Nephron progenitor cell (in vitro differentiated cells): ENCODE measurements around the gene PCBP4.

Source experiments
- DNase-seq: peaks from one replicate; pipeline ENCODE4 v3.0.0; 2021
- H3K27ac Mint-ChIP-seq: 2 replicates; pipeline ENCODE4 v1.8.0; 2021; ENCODE audit warnings: mild to moderate bottlenecking, moderate library complexity, mixed read lengths
- H3K27me3 Mint-ChIP-seq: 2 replicates; pipeline ENCODE4 v1.8.0; 2021; ENCODE audit warnings: mild to moderate bottlenecking, low read depth, mixed read lengths; ENCODE audit not compliant: poor library complexity
- H3K36me3 Mint-ChIP-seq: 2 replicates; pipeline ENCODE4 v1.8.0; 2021; ENCODE audit warnings: low read depth, mixed read lengths
- H3K4me1 Mint-ChIP-seq: 2 replicates; pipeline ENCODE4 v1.8.0; 2021; ENCODE audit warnings: mixed read lengths
- H3K4me3 Mint-ChIP-seq: 2 replicates; pipeline ENCODE4 v1.8.0; 2021; ENCODE audit warnings: mild to moderate bottlenecking, moderate library complexity, mixed read lengths
- H3K9me3 Mint-ChIP-seq: 2 replicates; pipeline ENCODE4 v1.8.0; 2021; ENCODE audit warnings: mild to moderate bottlenecking, moderate library complexity, mixed read lengths
- TF ChIP-seq, protein P1 (sequence below): fragments of 200-600 bp; sonication (generic); IDR thresholded peaks from 2 replicates; pipeline ENCODE4 v1.5.0; 2021; ENCODE audit warnings: antibody characterized with exemption

Gene PCBP4

DNA sequence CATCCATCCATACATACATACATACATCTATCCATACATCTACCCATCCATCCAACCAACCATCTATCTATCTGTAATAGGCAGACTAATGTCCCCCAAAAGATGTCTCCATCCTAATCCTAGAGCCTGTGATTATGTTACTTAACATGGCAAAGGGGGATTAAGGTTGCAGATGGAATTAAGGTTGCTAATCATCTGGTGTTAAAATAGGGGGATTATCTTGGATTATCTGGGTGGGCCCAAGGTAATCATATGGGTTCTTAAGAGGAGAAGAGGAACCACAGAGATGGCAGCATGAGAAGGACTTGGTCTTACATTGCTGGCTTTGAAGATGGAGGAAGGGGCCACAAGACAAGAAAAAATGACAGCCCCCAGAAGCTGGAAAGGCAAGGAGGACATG, 43.2 kb upstream of the PCBP4 start:
- no peak for DNase-seq
- Mint-ChIP-seq H3K4me3 (no peak overlapping the region), H3K4me1 (peaks cover 41% of the 10 kb centered on the region), H3K27ac (no peak overlapping the region), H3K27me3 (peaks cover 8% of the 10 kb centered on the region), H3K36me3 (no peaks in the 10 kb centered on the region), H3K9me3 (no peaks in the 10 kb centered on the region)
- TF ChIP-seq, protein P1, sequence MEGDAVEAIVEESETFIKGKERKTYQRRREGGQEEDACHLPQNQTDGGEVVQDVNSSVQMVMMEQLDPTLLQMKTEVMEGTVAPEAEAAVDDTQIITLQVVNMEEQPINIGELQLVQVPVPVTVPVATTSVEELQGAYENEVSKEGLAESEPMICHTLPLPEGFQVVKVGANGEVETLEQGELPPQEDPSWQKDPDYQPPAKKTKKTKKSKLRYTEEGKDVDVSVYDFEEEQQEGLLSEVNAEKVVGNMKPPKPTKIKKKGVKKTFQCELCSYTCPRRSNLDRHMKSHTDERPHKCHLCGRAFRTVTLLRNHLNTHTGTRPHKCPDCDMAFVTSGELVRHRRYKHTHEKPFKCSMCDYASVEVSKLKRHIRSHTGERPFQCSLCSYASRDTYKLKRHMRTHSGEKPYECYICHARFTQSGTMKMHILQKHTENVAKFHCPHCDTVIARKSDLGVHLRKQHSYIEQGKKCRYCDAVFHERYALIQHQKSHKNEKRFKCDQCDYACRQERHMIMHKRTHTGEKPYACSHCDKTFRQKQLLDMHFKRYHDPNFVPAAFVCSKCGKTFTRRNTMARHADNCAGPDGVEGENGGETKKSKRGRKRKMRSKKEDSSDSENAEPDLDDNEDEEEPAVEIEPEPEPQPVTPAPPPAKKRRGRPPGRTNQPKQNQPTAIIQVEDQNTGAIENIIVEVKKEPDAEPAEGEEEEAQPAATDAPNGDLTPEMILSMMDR = no peak

GRCh38 chr3:52007291-52007690, 40.0 kb upstream of the PCBP4 start:
- Mint-ChIP-seq H3K36me3 (no peaks in the 10 kb centered on the region), H3K27ac (no peak overlapping the region), H3K4me1 (peaks cover 51% of the 10 kb centered on the region), H3K27me3 (peaks cover 13% of the 10 kb centered on the region), H3K4me3 (no peak overlapping the region), H3K9me3 (no peaks in the 10 kb centered on the region)
- DNase-seq = no peak
- TF ChIP-seq, protein P1 = no peak

DNA sequence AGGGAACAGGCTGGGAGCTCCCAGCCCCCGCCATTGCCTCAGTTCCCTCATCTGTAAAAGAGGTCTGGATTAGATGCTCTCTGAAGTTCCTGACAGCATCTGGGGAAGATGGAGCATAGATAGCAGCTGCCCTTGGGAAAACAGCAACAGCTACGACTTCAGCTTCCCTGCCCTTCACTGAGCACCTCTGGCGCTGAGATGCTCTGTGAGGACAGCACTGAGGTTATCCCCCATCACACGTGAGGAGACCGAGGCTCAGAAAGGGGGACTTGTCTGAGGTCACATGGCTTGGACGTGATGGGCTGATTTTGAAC, 39.5 kb upstream of the PCBP4 start:
- no peaks in the 10 kb centered on the region for H3K9me3 Mint-ChIP-seq
- no peak overlapping the region for H3K27ac Mint-ChIP-seq
- TF ChIP-seq, protein P1 = no peak
- peaks cover 17% of the 10 kb centered on the region for H3K27me3 Mint-ChIP-seq
- H3K36me3 Mint-ChIP-seq = no peaks in the 10 kb centered on the region
- no peak overlapping the region for H3K4me3 Mint-ChIP-seq
- peaks cover 56% of the 10 kb centered on the region for H3K4me1 Mint-ChIP-seq
- no peak for DNase-seq

- peaks cover 22% of the 10 kb centered on the region for H3K27me3 Mint-ChIP-seq
- H3K9me3 Mint-ChIP-seq = no peaks in the 10 kb centered on the region
- peaks cover 57% of the 10 kb centered on the region for H3K4me1 Mint-ChIP-seq
- peak overlapping the region; percentile 42 for H3K27ac Mint-ChIP-seq
- DNase-seq = no peak
- TF ChIP-seq, protein P1 = no peak
- H3K36me3 Mint-ChIP-seq = no peaks in the 10 kb centered on the region
- H3K4me3 Mint-ChIP-seq = peak overlapping the region; percentile 47
Observed at GRCh38 chr3:52006017-52006819, 39.0 kb upstream of the PCBP4 start.

DNA sequence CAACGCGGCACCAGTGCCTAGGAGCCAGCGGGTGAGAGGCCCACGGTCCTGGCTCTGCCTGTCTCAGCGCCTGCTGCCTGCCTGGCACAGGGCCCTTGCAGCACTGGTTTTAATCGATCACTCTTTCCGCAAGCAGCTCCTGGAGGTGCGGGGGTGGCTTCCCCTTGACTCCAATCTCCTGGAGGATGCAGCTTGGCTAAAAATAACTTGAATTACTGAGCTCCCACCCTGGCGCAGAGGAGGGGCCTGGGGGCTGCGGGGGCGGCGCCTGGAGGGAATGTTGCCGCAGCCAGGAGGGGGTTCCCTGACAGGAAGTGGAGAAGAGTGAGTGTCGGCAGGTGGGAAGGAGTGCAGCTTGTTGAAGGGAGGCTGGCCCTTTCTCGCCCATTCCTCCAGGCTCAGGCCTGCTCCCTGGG, 38.3 kb upstream of the PCBP4 start:
- Mint-ChIP-seq H3K27ac (peak overlapping the region; percentile 42), H3K9me3 (no peaks in the 10 kb centered on the region), H3K36me3 (no peaks in the 10 kb centered on the region), H3K27me3 (peaks cover 23% of the 10 kb centered on the region), H3K4me1 (peaks cover 57% of the 10 kb centered on the region), H3K4me3 (peak overlapping the region; percentile 47)
- TF ChIP-seq, protein P1 = no peak
- DNase-seq = peak; percentile 77

- H3K27ac Mint-ChIP-seq = no peak overlapping the region
- no peaks in the 10 kb centered on the region for H3K36me3 Mint-ChIP-seq
- DNase-seq = no peak
- H3K27me3 Mint-ChIP-seq = peaks cover 25% of the 10 kb centered on the region
- peak overlapping the region; percentile 47 for H3K4me3 Mint-ChIP-seq
- TF ChIP-seq, protein P1 = no peak
- no peaks in the 10 kb centered on the region for H3K9me3 Mint-ChIP-seq
- H3K4me1 Mint-ChIP-seq = peaks cover 57% of the 10 kb centered on the region
Observed at GRCh38 chr3:52004906-52005395, 37.7 kb upstream of the PCBP4 start.
